DOHH2 (cell line): ENCODE data around the gene SPRR2B.
"Not testable (repeated sequence)": the region's sequence is repeated elsewhere in the genome, so short reads cannot be mapped to it uniquely, and the experiment has no call there.

Source experiments
- H3F3A ChIP-seq: fragments of 200-600 bp; sonication (generic), shearing (Covaris generic); 2 replicates; pipeline ENCODE4 v1.6.0; 2016; ENCODE audit warnings: antibody characterized with exemption, mild to moderate bottlenecking; ENCODE audit not compliant: control insufficient read depth, insufficient read depth
- H3K27ac ChIP-seq: fragments of 200-600 bp; sonication (generic); 2 replicates; pipeline ENCODE4 v1.5.1; 2014; ENCODE audit warnings: low read depth, mild to moderate bottlenecking, low read length, moderate library complexity
- H3K27me3 ChIP-seq: fragments of 200-600 bp; sonication (generic); 2 replicates; pipeline ENCODE4 v1.6.1; 2014; ENCODE audit warnings: mild to moderate bottlenecking, low read length, mixed read lengths; ENCODE audit not compliant: control insufficient read depth
- H3K36me3 ChIP-seq: fragments of 200-600 bp; sonication (generic); 2 replicates; pipeline ENCODE4 v1.6.1; 2014; ENCODE audit warnings: mild to moderate bottlenecking, low read length, moderate library complexity, mixed read lengths; ENCODE audit not compliant: control insufficient read depth
- H3K4me1 ChIP-seq: fragments of 200-600 bp; sonication (generic); 2 replicates; pipeline ENCODE4 v1.6.1; 2014; ENCODE audit warnings: mild to moderate bottlenecking, low read length, mixed read lengths; ENCODE audit not compliant: control insufficient read depth
- H3K4me2 ChIP-seq: fragments of 200-600 bp; sonication (generic); 2 replicates; pipeline ENCODE4 v1.6.0; 2014; ENCODE audit warnings: mild to moderate bottlenecking, low read length, moderate library complexity
- H3K4me3 ChIP-seq: fragments of 200-600 bp; sonication (generic); 2 replicates; pipeline ENCODE4 v1.5.1; 2014; ENCODE audit warnings: mild to moderate bottlenecking, low read length, mixed read lengths
- H3K79me2 ChIP-seq: fragments of 200-600 bp; sonication (generic); 2 replicates; pipeline ENCODE4 v1.6.1; 2014; ENCODE audit warnings: mild to moderate bottlenecking, low read length, mixed read lengths; ENCODE audit not compliant: control insufficient read depth
- H3K9me2 ChIP-seq: fragments of 200-600 bp; sonication (generic); replicated peaks from 2 replicates; pipeline ENCODE4 v1.6.1; 2014; ENCODE audit warnings: mild to moderate bottlenecking, low read length, mixed read lengths; ENCODE audit not compliant: control insufficient read depth
- H3K9me3 ChIP-seq: fragments of 200-600 bp; sonication (generic); 2 replicates; pipeline ENCODE4 v1.6.1; 2014; ENCODE audit warnings: antibody characterized with exemption, low read length, mixed read lengths; ENCODE audit not compliant: control insufficient read depth, insufficient read depth
- H4K20me1 ChIP-seq: fragments of 200-600 bp; sonication (generic); 2 replicates; pipeline ENCODE4 v1.6.0; 2014; ENCODE audit warnings: low read depth, mild to moderate bottlenecking, antibody characterized with exemption, low read length, moderate library complexity; ENCODE audit not compliant: control insufficient read depth, insufficient read depth

SPRR2B gene

DNA sequence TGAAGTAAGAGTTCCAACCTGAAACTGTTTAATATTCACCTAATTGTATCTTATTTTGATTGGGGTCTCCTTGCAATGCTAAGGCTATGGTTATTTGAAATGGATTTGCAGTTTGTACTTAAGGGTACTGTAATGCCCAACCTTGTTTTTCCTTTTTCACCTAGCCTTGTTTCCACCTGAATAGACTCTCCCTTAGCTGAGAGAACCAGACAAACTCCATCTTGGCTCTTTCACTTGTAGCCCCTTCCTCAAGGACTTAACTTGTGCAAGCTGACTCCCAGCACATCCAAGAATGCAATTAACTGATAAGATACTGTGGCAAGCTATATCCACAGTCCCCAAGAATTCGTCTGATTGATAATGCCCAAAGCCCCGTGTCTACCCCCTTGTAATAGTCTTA lies 49.6 kb downstream of the SPRR2B start:
- not testable (repeated sequence) for H4K20me1 ChIP-seq, H3K4me1 ChIP-seq, H3F3A ChIP-seq, H3K4me3 ChIP-seq, H3K36me3 ChIP-seq, H3K79me2 ChIP-seq, H3K9me3 ChIP-seq, H3K4me2 ChIP-seq, H3K27ac ChIP-seq, H3K27me3 ChIP-seq, H3K9me2 ChIP-seq
